H1 (cell line): ENCODE measurements around the gene STK33. TPM values are rescaled to one million over a fixed set of nuclear protein-coding genes. Genes with fewer than 3 reads are reported as not detected.

Source experiments
- CTCF ChIA-PET: fragments of 300-600 bp; sonication (Branson Sonifier 250); formaldehyde crosslinking; loops from one replicate; lab custom pipeline; 2021; ENCODE audit not compliant: partially characterized antibody; lab: Charles Lee
- POLR2A ChIA-PET: fragments of 300-600 bp; sonication (Branson Sonifier 250); formaldehyde crosslinking; loops from one replicate; lab custom pipeline; 2021; ENCODE audit warnings: inconsistent platforms; ENCODE audit not compliant: partially characterized antibody; lab: Charles Lee
- DNase-seq, 2 experiments: peaks; one replicate each; pipeline versions ENCODE4 v3.0.0 to v3.0.0-alpha.2; 2010 to 2022; ENCODE audit warnings: low spot score in 2 of 2, low read depth in 1 of 2, mixed read lengths in 1 of 2
- FAIRE-seq: peaks from 2 replicates; lab custom pipeline; 2011; peaks lifted over from hg19 to GRCh38; lab: Jason Lieb, UNC
- H2AFZ ChIP-seq: 2 replicates; pipeline ENCODE4 v1.8.1; 2012; ENCODE audit warnings: low read length, inconsistent platforms
- H2AK5ac ChIP-seq: 2 replicates; pipeline ENCODE4 v1.6.1; 2013; ENCODE audit warnings: low read depth, low read length
- H2BK120ac ChIP-seq: replicated peaks from 2 replicates; pipeline ENCODE3; 2013; ENCODE audit warnings: low read depth, low read length, inconsistent platforms
- H2BK12ac ChIP-seq: 2 replicates; pipeline ENCODE4 v1.6.1; 2013; ENCODE audit warnings: low read depth, low read length
- H2BK15ac ChIP-seq: 2 replicates; pipeline ENCODE4 v1.6.1; 2013; ENCODE audit warnings: low read length
- H2BK20ac ChIP-seq: 2 replicates; pipeline ENCODE4 v1.6.1; 2013; ENCODE audit warnings: low read length
- H2BK5ac ChIP-seq: 2 replicates; pipeline ENCODE4 v1.6.1; 2013; ENCODE audit warnings: low read depth, low read length
- H3K14ac ChIP-seq: 2 replicates; pipeline ENCODE4 v1.6.1; 2013; ENCODE audit warnings: inconsistent platforms; ENCODE audit not compliant: insufficient read length
- H3K18ac ChIP-seq: 2 replicates; pipeline ENCODE4 v1.6.1; 2013; ENCODE audit warnings: low read length; ENCODE audit errors: extremely low read depth
- H3K23ac ChIP-seq: 2 replicates; pipeline ENCODE4 v1.6.1; 2013; ENCODE audit warnings: inconsistent platforms; ENCODE audit not compliant: insufficient read length
- H3K23me2 ChIP-seq: 2 replicates; pipeline ENCODE4 v1.6.1; 2013; ENCODE audit warnings: low read depth, low read length
- H3K27ac ChIP-seq: 2 replicates; pipeline ENCODE4 v1.6.1; 2011; ENCODE audit warnings: low read depth, low read length, inconsistent platforms
- H3K27me3 ChIP-seq, 4 experiments: replicated peaks in 1 of 4; 1 replicate in 1 of 4; 2 replicates in 3 of 4; pipeline versions ENCODE4 v1.6.1 to v1.8.1; 2011 to 2013; ENCODE audit warnings: low read length in 3 of 4, mild to moderate bottlenecking in 3 of 4, inconsistent platforms in 2 of 4, mixed read lengths in 2 of 4, moderate library complexity in 1 of 4; ENCODE audit not compliant: control insufficient read depth in 3 of 4, insufficient read depth in 3 of 4; ENCODE audit errors: extremely low read depth in 1 of 4
- H3K36me3 ChIP-seq, 4 experiments: 2 replicates each; pipeline versions ENCODE4 v1.6.1 to v1.8.1; 2011 to 2013; ENCODE audit warnings: mild to moderate bottlenecking in 4 of 4, low read length in 3 of 4, moderate library complexity in 2 of 4, control low read depth in 1 of 4, inconsistent platforms in 1 of 4; ENCODE audit not compliant: insufficient read depth in 4 of 4, control insufficient read depth in 2 of 4
- H3K4ac ChIP-seq: replicated peaks from 2 replicates; pipeline ENCODE3; 2013; ENCODE audit warnings: low read length, low read depth, mixed read lengths, inconsistent platforms; ENCODE audit not compliant: insufficient read length
- H3K4me1 ChIP-seq, 4 experiments: replicated peaks in 1 of 4; 1 replicate in 1 of 4; 2 replicates in 3 of 4; pipeline versions ENCODE4 v1.6.1 to v1.8.1; 2011 to 2013; ENCODE audit warnings: low read length in 3 of 4, inconsistent platforms in 2 of 4, mixed read lengths in 1 of 4; ENCODE audit not compliant: insufficient read depth in 4 of 4, control insufficient read depth in 3 of 4
- H3K4me2 ChIP-seq, 2 experiments: 2 replicates each; pipeline versions ENCODE4 v1.6.1 to v1.8.1; 2011 to 2013; ENCODE audit warnings: low read depth in 2 of 2, low read length in 2 of 2, control low read depth in 1 of 2, inconsistent platforms in 1 of 2, mild to moderate bottlenecking in 1 of 2; ENCODE audit not compliant: insufficient read depth in 1 of 2
- H3K4me3 ChIP-seq, 4 experiments: fragments of 200-600, 300-600 bp in 1 of 4; sonication (generic), shearing (Covaris generic), sonication (Bioruptor Twin) in 1 of 4; 2 replicates each; pipeline versions ENCODE4 v1.5.1 to v1.8.1; 2011 to 2016; ENCODE audit warnings: low read length in 4 of 4, low read depth in 3 of 4, control low read depth in 2 of 4, inconsistent platforms in 2 of 4, mild to moderate bottlenecking in 2 of 4, mixed read lengths in 1 of 4, moderate library complexity in 1 of 4; ENCODE audit not compliant: insufficient read depth in 2 of 4; ENCODE audit errors: extremely low read depth in 1 of 4
- H3K56ac ChIP-seq: replicated peaks from 2 replicates; pipeline ENCODE3; 2013; ENCODE audit warnings: low read depth, mild to moderate bottlenecking, mixed read lengths, low read length, inconsistent platforms; ENCODE audit not compliant: insufficient read length
- H3K79me1 ChIP-seq: 2 replicates; pipeline ENCODE4 v1.6.1; 2013; ENCODE audit warnings: low read depth, low read length, control low read depth
- H3K79me2 ChIP-seq, 2 experiments: 2 replicates each; pipeline versions ENCODE4 v1.6.1 to v1.8.1; 2012 to 2013; ENCODE audit warnings: low read length in 2 of 2, mild to moderate bottlenecking in 2 of 2, inconsistent platforms in 1 of 2; ENCODE audit not compliant: insufficient read depth in 2 of 2, control insufficient read depth in 1 of 2
- H3K9ac ChIP-seq, 4 experiments: replicated peaks in 1 of 4; 1 replicate in 1 of 4; 2 replicates in 3 of 4; pipeline versions ENCODE4 v1.6.1 to v1.8.1; 2011 to 2013; ENCODE audit warnings: low read depth in 3 of 4, low read length in 3 of 4, control low read depth in 2 of 4, mild to moderate bottlenecking in 2 of 4, moderate library complexity in 2 of 4, inconsistent platforms in 1 of 4; ENCODE audit errors: extremely low read depth in 1 of 4
- H3K9me3 ChIP-seq, 2 experiments: 2 replicates each; pipeline versions ENCODE4 v1.6.1 to v1.8.1; 2012 to 2013; ENCODE audit warnings: mild to moderate bottlenecking in 2 of 2, moderate library complexity in 2 of 2, control low read depth in 1 of 2, inconsistent platforms in 1 of 2, low read depth in 1 of 2, low read length in 1 of 2, mixed read lengths in 1 of 2; ENCODE audit not compliant: insufficient read depth in 2 of 2
- H4K20me1 ChIP-seq, 2 experiments: replicated peaks in 1 of 2; 2 replicates each; pipeline versions ENCODE3 to v1.8.1; 2011 to 2013; ENCODE audit warnings: inconsistent platforms in 2 of 2, low read length in 2 of 2, mild to moderate bottlenecking in 1 of 2; ENCODE audit not compliant: insufficient read depth in 2 of 2, control insufficient read depth in 1 of 2
- H4K5ac ChIP-seq: 2 replicates; pipeline ENCODE4 v1.6.1; 2013; ENCODE audit warnings: low read length, low read depth, mixed read lengths, inconsistent platforms; ENCODE audit not compliant: insufficient read length
- H4K8ac ChIP-seq: 2 replicates; pipeline ENCODE4 v1.8.0; 2013; ENCODE audit warnings: mild to moderate bottlenecking, moderate library complexity, low read length, inconsistent platforms; ENCODE audit not compliant: insufficient read depth; ENCODE audit errors: extremely low read depth
- H4K91ac ChIP-seq: replicated peaks from 2 replicates; pipeline ENCODE3; 2013; ENCODE audit warnings: low read length, mixed read lengths, inconsistent platforms; ENCODE audit not compliant: insufficient read length
- BACH1 ChIP-seq: IDR thresholded peaks from 2 replicates; pipeline ENCODE4 v1.6.1; 2012; ENCODE audit warnings: low read length, improper control_type of control experiment
- SRF ChIP-seq: IDR thresholded peaks from 2 replicates; pipeline ENCODE4 v1.6.1; 2011; ENCODE audit warnings: mild to moderate bottlenecking, low read depth, low read length, moderate library complexity
- WGBS, 2 experiments: shearing (Covaris generic) in 1 of 2; methylation state at CpG; one replicate each; pipeline versions ENCODE4 v1.1.6 to v1.1.7; 2013 to 2015; ENCODE audit warnings: low lambda C conversion rate in 2 of 2, mixed read lengths in 2 of 2, inconsistent platforms in 1 of 2, low coverage in 1 of 2, missing lambda C conversion rate in 1 of 2; ENCODE audit not compliant: insufficient replicate concordance in 2 of 2, insufficient coverage in 1 of 2, insufficient read length in 1 of 2; ENCODE audit errors: extremely low coverage in 1 of 2, missing lambda C conversion rate in 1 of 2; 5-methylcytosine and 5-hydroxymethylcytosine counted together
- polyA plus RNA-seq, 7 experiments: library from polyadenylated mRNA; depleted of rRNA in 3 of 7; stranded (reverse) in 5 of 7; unstranded in 2 of 7; fragments of >200 nt in 5 of 7; fragments of 200-250 nt in 2 of 7; gene quantifications; 1 replicate in 5 of 7; 2 replicates in 1 of 7; 4 replicates in 1 of 7; pipeline versions ENCODE4 v1.2.1 to v1.2.3, GENCODE V29; 2011 to 2013; ENCODE audit warnings: missing spikeins in 2 of 7, mixed read lengths in 2 of 7
- total RNA-seq: library from RNA; stranded (reverse); fragmentation: NEBNext Ultra II Directional; extraction: Animal tissue kit (Norgen Biotek cat#: 25700); gene quantifications from 2 replicates; pipeline ENCODE4 v1.2.1, GENCODE V29; 2021

Gene STK33
- total and polyA plus RNA-seq, 2 of the 8 experiments (the other 6 are each of a cell fraction or from before 2014, with no cell fraction given) = 8.8 to 25.1 TPM

DNA sequence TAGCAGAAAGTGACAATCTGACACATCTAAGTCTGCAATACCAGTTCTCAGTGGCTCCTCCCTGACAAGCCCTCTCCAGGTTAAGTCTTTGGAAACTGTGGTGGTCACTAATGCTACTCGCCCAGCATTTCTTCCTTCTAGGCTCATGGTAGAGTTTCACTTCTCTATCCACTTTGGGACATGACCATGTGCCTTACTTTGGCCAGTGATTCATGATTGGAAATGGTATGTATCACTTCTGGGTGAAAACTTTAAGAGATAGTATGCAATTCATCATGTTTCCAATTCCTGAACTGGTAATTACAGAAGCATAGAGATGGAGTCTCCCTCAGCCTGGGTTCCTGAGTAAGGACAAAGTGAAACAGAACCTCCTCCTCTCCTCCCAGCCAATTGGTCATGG lies 178.8 kb downstream of the STK33 start:
- ChIA-PET POLR2A (no interaction called here), CTCF (interaction anchor here (0.8 kb wide), 1 partner anchor 455 kb away, joined by 3 read pairs; no protein-coding TSS in a partner anchor)
- Histone ChIP-seq H3K23ac (no peak overlapping the region), H2BK120ac (no peak overlapping the region), H3K23me2 (no peaks in the 10 kb centered on the region), H3K4ac (no peak overlapping the region), H3K36me3 (no peaks in the 10 kb centered on the region; a peak in 1 of 8 replicates), H2AFZ (no peak overlapping the region), H3K4me3 (no peak overlapping the region), H3K14ac (no peak overlapping the region), H3K56ac (no peak overlapping the region), H4K5ac (no peak overlapping the region), H3K27ac (no peak overlapping the region), H3K79me1 (no peaks in the 10 kb centered on the region), H2BK15ac (no peak overlapping the region), H3K4me2 (no peak overlapping the region), H3K27me3 (no peaks in the 10 kb centered on the region), H2BK20ac (no peak overlapping the region), H3K79me2 (no peaks in the 10 kb centered on the region), H4K8ac (no peak overlapping the region), H2BK5ac (no peak overlapping the region), H3K9me3 (no peaks in the 10 kb centered on the region), H3K4me1 (no peaks in the 10 kb centered on the region), H3K18ac (no peak overlapping the region), H2BK12ac (no peak overlapping the region), H3K9ac (no peak overlapping the region), H4K20me1 (no peaks in the 10 kb centered on the region), H2AK5ac (no peak overlapping the region), H4K91ac (no peak overlapping the region)
- TF ChIP-seq BACH1 = no peak
- TF ChIP-seq SRF = no peak
- WGBS, 2 experiments = 73% methylated on average over 1 of the region's 1 CpG; no CpG with 5 or more reads in 1 of the 2 experiments
- DNase-seq (no peak), FAIRE-seq (no peak)
